Right cardiac atrium (tissue), 5 donors: ENCODE data around the gene COL2A1. TPM values are rescaled to one million over a fixed set of nuclear protein-coding genes. Genes with fewer than 3 reads are reported as not detected.

Experiments
- ATAC-seq, 2 donors: fragments of 200-7000 bp; cut with Tn5 transposase; one replicate each; pipeline versions ENCODE4 v1.8.0 to v1.9.1; 2020; ENCODE audit warnings: moderate library complexity in 2 of 2, mild to moderate bottlenecking in 1 of 2
- DNase-seq, 3 donors: peaks; one replicate each; pipeline ENCODE4 v3.0.0-alpha.2; 2020
- H3K27ac ChIP-seq: one replicate; pipeline ENCODE4 v1.5.1; 2013; ENCODE audit warnings: mild to moderate bottlenecking, low read length, control low read depth, moderate library complexity
- H3K27me3 ChIP-seq: one replicate; pipeline ENCODE4 v1.6.1; 2013; ENCODE audit not compliant: control insufficient read depth, insufficient read depth
- H3K4me1 ChIP-seq: one replicate; pipeline ENCODE4 v1.6.1; 2013; ENCODE audit warnings: low read length; ENCODE audit not compliant: control insufficient read depth, insufficient read depth
- H3K4me3 ChIP-seq: one replicate; pipeline ENCODE4 v1.5.1; 2013; ENCODE audit warnings: low read length, control low read depth
- H3K9me3 ChIP-seq: one replicate; pipeline ENCODE4 v1.6.1; 2013; ENCODE audit warnings: low read length; ENCODE audit not compliant: control insufficient read depth
- WGBS: extraction: QIAGEN DNeasy Blood & Tissue Kit; methylation state at CpG from one replicate; pipeline ENCODE4 v1.1.7; 2013; 5-methylcytosine and 5-hydroxymethylcytosine counted together
- intact Hi-C, 4 donors: fragments of 100-400 bp; cut with DNase I; formaldehyde crosslinking; loops; one replicate each; pipeline versions ENCODE4 v1.11.0 to v1.14.0; 2022 to 2023
- polyA plus RNA-seq: library from polyadenylated mRNA; stranded (reverse); fragments of 200-250 nt; gene quantifications from one replicate; pipeline ENCODE4 v1.2.3, GENCODE V29; 2013
- total RNA-seq, 4 donors: library from RNA; stranded (reverse); fragmentation: NEBNext Ultra II Directional; extraction: Animal tissue kit (Norgen Biotek cat#: 25700); gene quantifications; one replicate each; pipeline ENCODE4 v1.2.1, GENCODE V29; 2021
- donor health status: healthy with polysubstance abuse.
- donor health status: DM: no; HTN: yes; CAD: no.
- donor health status: DM: no; HTN: no; CAD: no.
- donor health status: DM: no; HTN: yes; CAD: no; lungs with severe emphysema.
- donor health status: DM: yes; HTN: yes; CAD: no.

Gene COL2A1
- total and polyA plus RNA-seq, 5 donors = 0.07 TPM; not detected in 4

DNA sequence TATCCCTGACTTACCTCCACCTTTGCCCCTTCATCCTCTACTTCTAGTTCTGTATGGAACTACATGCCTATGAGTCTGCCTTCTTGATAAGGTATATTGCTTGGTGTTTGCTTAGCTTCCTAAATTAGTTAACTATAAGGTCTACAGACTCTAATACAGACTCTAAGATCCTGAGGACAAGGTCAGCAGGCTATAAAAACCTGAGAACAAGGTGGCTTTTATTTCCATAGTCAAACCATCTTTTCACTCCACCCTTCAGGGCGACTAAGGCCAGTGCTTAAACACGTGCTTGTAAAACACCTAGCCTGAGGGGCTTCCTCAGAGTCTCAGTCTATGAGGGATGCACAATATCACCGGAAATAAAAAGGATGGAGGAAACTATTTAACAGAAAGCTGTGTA, 36.1 kb upstream of the COL2A1 start:
- H3K27me3 ChIP-seq = no peaks in the 10 kb centered on the region
- no peak for ATAC-seq
- H3K9me3 ChIP-seq = no peaks in the 10 kb centered on the region
- intact Hi-C loops = no loop called here
- H3K4me3 ChIP-seq = no peak overlapping the region
- 82% methylated on average over 3 of the region's 3 CpGs for WGBS
- DNase-seq = no peak
- no peak overlapping the region for H3K27ac ChIP-seq
- peaks cover 2% of the 10 kb centered on the region for H3K4me1 ChIP-seq

- Histone ChIP-seq H3K4me1 (peaks cover 2% of the 10 kb centered on the region), H3K27me3 (no peaks in the 10 kb centered on the region), H3K27ac (no peak overlapping the region), H3K9me3 (no peaks in the 10 kb centered on the region), H3K4me3 (no peak overlapping the region)
- WGBS = 84% methylated on average over 1 of the region's 1 CpG
- DNase-seq (no peak), ATAC-seq (no peak)
- intact Hi-C loops = no loop called here
Measured at GRCh38 chr12:48039151-48039550, 34.9 kb upstream of the COL2A1 start.

- Histone ChIP-seq H3K27me3 (no peaks in the 10 kb centered on the region), H3K4me1 (peaks cover 2% of the 10 kb centered on the region), H3K4me3 (no peak overlapping the region), H3K9me3 (no peaks in the 10 kb centered on the region), H3K27ac (no peak overlapping the region)
- intact Hi-C loops = no loop called here
- 62% methylated on average over 5 of the region's 5 CpGs for WGBS
- ATAC-seq = no peak
- DNase-seq = no peak
Measured at GRCh38 chr12:48038085-48038484, 33.8 kb upstream of the COL2A1 start.

- no peak overlapping the region for H3K4me3 ChIP-seq
- no peak overlapping the region for H3K27ac ChIP-seq
- H3K27me3 ChIP-seq = no peaks in the 10 kb centered on the region
- ATAC-seq (no peak), DNase-seq (peak in 1 of 3 donors; percentile 52)
- WGBS = 28% methylated on average over 9 of the region's 9 CpGs
- intact Hi-C loops = no loop called here
- peaks cover 2% of the 10 kb centered on the region for H3K4me1 ChIP-seq
- H3K9me3 ChIP-seq = no peaks in the 10 kb centered on the region
Measured at GRCh38 chr12:48037267-48037915, 33.1 kb upstream of the COL2A1 start.

DNA sequence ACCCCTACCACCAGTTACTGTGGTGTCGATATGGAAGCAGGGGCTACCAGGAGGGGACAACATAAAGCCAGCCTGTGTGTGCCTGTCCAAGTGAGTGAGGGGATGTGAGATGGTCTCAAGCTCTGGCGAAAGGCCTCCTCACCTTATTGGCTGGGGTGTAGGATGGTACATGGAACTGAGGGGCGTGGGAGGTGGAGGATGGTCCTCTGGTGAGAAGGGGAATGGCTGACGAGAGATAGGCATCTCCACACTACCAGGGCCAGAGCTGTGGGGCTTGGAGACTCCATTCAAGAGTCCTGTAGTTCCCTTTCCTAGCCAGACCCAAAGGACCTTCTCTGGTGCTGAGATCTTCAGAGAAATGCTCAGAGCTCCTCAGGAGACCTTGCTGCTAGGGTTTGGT, 32.5 kb upstream of the COL2A1 start:
- WGBS = 96% methylated on average over 4 of the region's 4 CpGs
- Histone ChIP-seq H3K27me3 (no peaks in the 10 kb centered on the region), H3K9me3 (no peaks in the 10 kb centered on the region), H3K4me3 (no peak overlapping the region), H3K27ac (no peak overlapping the region), H3K4me1 (peaks cover 2% of the 10 kb centered on the region)
- no peak for DNase-seq
- intact Hi-C loops = no loop called here
- no peak for ATAC-seq

GRCh38 chr12:48034835-48035805, 30.8 kb upstream of the COL2A1 start:
- H3K4me1 ChIP-seq = peaks cover 2% of the 10 kb centered on the region
- DNase-seq (no peak), ATAC-seq (no peak)
- H3K9me3 ChIP-seq = no peaks in the 10 kb centered on the region
- 93% methylated on average over 8 of the region's 8 CpGs for WGBS
- H3K27ac ChIP-seq = no peak overlapping the region
- intact Hi-C loops = no loop called here
- no peaks in the 10 kb centered on the region for H3K27me3 ChIP-seq
- no peak overlapping the region for H3K4me3 ChIP-seq

DNA sequence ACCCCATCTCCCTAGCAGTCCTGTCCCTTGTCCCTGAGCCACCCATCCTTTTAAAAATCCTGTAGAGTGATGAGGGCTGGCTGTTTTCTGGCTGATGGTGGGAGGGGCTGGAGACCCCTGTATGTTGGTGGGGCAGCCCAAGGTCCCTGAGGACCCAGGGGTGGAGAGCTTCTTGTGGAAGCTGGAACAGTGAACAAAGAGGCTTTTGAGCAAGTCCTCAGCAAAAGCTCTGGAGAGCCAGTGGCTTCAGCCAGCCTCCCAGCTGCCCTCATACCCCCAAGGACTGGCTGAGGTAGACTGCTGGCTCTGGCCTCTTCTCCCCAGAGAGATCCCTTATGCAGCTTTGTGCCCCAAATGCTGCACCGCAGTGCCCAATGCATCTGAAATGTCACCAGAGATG, 29.2 kb upstream of the COL2A1 start:
- ATAC-seq (no peak), DNase-seq (no peak)
- Histone ChIP-seq H3K4me1 (peaks cover 2% of the 10 kb centered on the region), H3K4me3 (no peak overlapping the region), H3K27me3 (no peaks in the 10 kb centered on the region), H3K27ac (no peak overlapping the region), H3K9me3 (no peaks in the 10 kb centered on the region)
- WGBS = 86% methylated on average over 1 of the region's 1 CpG
- intact Hi-C loops = no loop called here

- no peak for DNase-seq
- Histone ChIP-seq H3K9me3 (no peaks in the 10 kb centered on the region), H3K4me1 (peaks cover 2% of the 10 kb centered on the region), H3K27ac (no peak overlapping the region), H3K4me3 (no peak overlapping the region), H3K27me3 (no peaks in the 10 kb centered on the region)
- intact Hi-C loops = no loop called here
- 87% methylated on average over 1 of the region's 1 CpG for WGBS
- ATAC-seq = no peak
Measured at GRCh38 chr12:48032597-48032996, 28.3 kb upstream of the COL2A1 start.

- Histone ChIP-seq H3K4me3 (no peak overlapping the region), H3K9me3 (no peaks in the 10 kb centered on the region), H3K4me1 (no peaks in the 10 kb centered on the region), H3K27me3 (no peaks in the 10 kb centered on the region), H3K27ac (no peak overlapping the region)
- DNase-seq = no peak
- WGBS = 87% methylated on average over 12 of the region's 12 CpGs
- intact Hi-C loops = no loop called here
- no peak for ATAC-seq
Measured at GRCh38 chr12:48031135-48031960, 27.1 kb upstream of the COL2A1 start.

- 72% methylated on average over 4 of the region's 4 CpGs for WGBS
- no peak for ATAC-seq
- no peaks in the 10 kb centered on the region for H3K27me3 ChIP-seq
- H3K4me3 ChIP-seq = no peak overlapping the region
- intact Hi-C loops = no loop called here
- H3K4me1 ChIP-seq = no peaks in the 10 kb centered on the region
- H3K9me3 ChIP-seq = no peaks in the 10 kb centered on the region
- no peak overlapping the region for H3K27ac ChIP-seq
- DNase-seq = no peak
Measured at GRCh38 chr12:48030173-48030650, 25.9 kb upstream of the COL2A1 start.
